PC-9 (cell line): Measurements from ENCODE around the gene SCARF2.

Experiments
- CTCF ChIP-seq: fragments of 200-600 bp; sonication (generic); conservative IDR thresholded peaks from 2 replicates; pipeline ENCODE4 v1.6.1; 2017; ENCODE audit warnings: mixed run types, antibody characterized with exemption, mild to moderate bottlenecking, moderate library complexity
- EZH2 ChIP-seq: fragments of 200-600 bp; sonication (generic); IDR thresholded peaks from 2 replicates; pipeline ENCODE4 v1.8.0; 2017; ENCODE audit warnings: antibody characterized with exemption, low read depth

- TF ChIP-seq CTCF (no peak), EZH2 (no peak)
These were observed 1.3 kb upstream of the SCARF2 start for GRCh38 chr22:20438678-20439492.
